Measurements from ENCODE around the gene INAFM2. TPM values are rescaled to one million over a fixed set of nuclear protein-coding genes. Genes with fewer than 3 reads are reported as not detected.

The INAFM2 gene
- polyA plus RNA-seq, 3 donors: 5.1 to 19.6 (median 8.3) TPM

GRCh38 chr15:40349163-40349562, 25.7 kb downstream of the INAFM2 start:
- Histone ChIP-seq H2AFZ (ENCODE audit: insufficient read depth, low read depth, low read length, poor library complexity, severe bottlenecking) (no peak overlapping the region), H3K79me2 (ENCODE audit: insufficient read depth, low read length) (no peaks in the 10 kb centered on the region), H3K9me3 (replicated peaks in 1 of 2; ENCODE audit: control insufficient read depth in 1 of 2, insufficient read depth in 1 of 2, low read length in 2 of 2) (no peaks in the 10 kb centered on the region), H3K9ac (ENCODE audit: insufficient read depth, low read length, poor library complexity, severe bottlenecking) (no peak overlapping the region), H3K27me3 (ENCODE audit: control insufficient read depth in 2 of 2, insufficient read depth in 2 of 2, low read length in 2 of 2) (no peaks in the 10 kb centered on the region), H3K4me2 (replicated peaks; ENCODE audit: extremely low read depth, low read length, poor library complexity, severe bottlenecking) (no peak overlapping the region), H3K27ac (ENCODE audit: low read depth in 1 of 2, low read length in 2 of 2) (no peak overlapping the region), H4K20me1 (ENCODE audit: insufficient read depth, low read length) (no peaks in the 10 kb centered on the region), H3K4me1 (ENCODE audit: control insufficient read depth in 1 of 2, insufficient read depth in 2 of 2, low read length in 2 of 2) (peaks cover 0 to 9% of the 10 kb centered on the region in 2 donors), H3K36me3 (replicated peaks in 1 of 2; ENCODE audit: control insufficient read depth in 1 of 2, insufficient read depth in 2 of 2, low read length in 2 of 2) (no peaks in the 10 kb centered on the region), H3K4me3 (replicated peaks in 1 of 3; ENCODE audit: low read depth in 2 of 3, low read length in 3 of 3) (no peak overlapping the region)
- 100% methylated on average over 3 of the region's 5 CpGs for WGBS (ENCODE audit: insufficient coverage)
- Mint-ChIP-seq H3K9me3 (peaks cover 0 to 5% (median 0%) of the 10 kb centered on the region in 7 donors), H3K4me3 (no peak overlapping the region), H3K27me3 (ENCODE audit: low read depth in 3 of 3) (peaks cover 0 to 9% (median 6%) of the 10 kb centered on the region in 3 donors), H3K27ac (no peak overlapping the region), H3K36me3 (no peaks in the 10 kb centered on the region), H3K4me1 (peaks cover 5% of the 10 kb centered on the region)
- DNase-seq: no peak
- no peak for TF ChIP-seq CTCF (IDR thresholded peaks at IDR 0.05)
- intact Hi-C loops (cut with micrococcal nuclease): no loop called here

GRCh38 chr15:40352281-40352901, 28.9 kb downstream of the INAFM2 start:
- Histone ChIP-seq H2AFZ (ENCODE audit: insufficient read depth, low read depth, low read length, poor library complexity, severe bottlenecking) (no peak overlapping the region), H4K20me1 (ENCODE audit: insufficient read depth, low read length) (no peaks in the 10 kb centered on the region), H3K4me3 (replicated peaks in 1 of 3; ENCODE audit: low read depth in 2 of 3, low read length in 3 of 3) (no peak overlapping the region), H3K79me2 (ENCODE audit: insufficient read depth, low read length) (no peaks in the 10 kb centered on the region), H3K27me3 (ENCODE audit: control insufficient read depth in 2 of 2, insufficient read depth in 2 of 2, low read length in 2 of 2) (no peaks in the 10 kb centered on the region), H3K27ac (ENCODE audit: low read depth in 1 of 2, low read length in 2 of 2) (no peak overlapping the region), H3K4me1 (ENCODE audit: control insufficient read depth in 1 of 2, insufficient read depth in 2 of 2, low read length in 2 of 2) (peaks cover under 1 to 2% of the 10 kb centered on the region in 2 donors), H3K9me3 (replicated peaks in 1 of 2; ENCODE audit: control insufficient read depth in 1 of 2, insufficient read depth in 1 of 2, low read length in 2 of 2) (no peaks in the 10 kb centered on the region), H3K9ac (ENCODE audit: insufficient read depth, low read length, poor library complexity, severe bottlenecking) (no peak overlapping the region), H3K36me3 (replicated peaks in 1 of 2; ENCODE audit: control insufficient read depth in 1 of 2, insufficient read depth in 2 of 2, low read length in 2 of 2) (no peaks in the 10 kb centered on the region), H3K4me2 (replicated peaks; ENCODE audit: extremely low read depth, low read length, poor library complexity, severe bottlenecking) (no peak overlapping the region)
- H3K27me3 Mint-ChIP-seq (ENCODE audit: low read depth in 3 of 3): peaks cover 9 to 11% (median 11%) of the 10 kb centered on the region in 3 donors
- 76% methylated on average over 4 of the region's 7 CpGs for WGBS (ENCODE audit: insufficient coverage)
- intact Hi-C loops (cut with micrococcal nuclease): no loop called here
- no peak for TF ChIP-seq CTCF (IDR thresholded peaks at IDR 0.05)
- H3K9me3 Mint-ChIP-seq: peaks cover 0 to under 1% (median 0%) of the 10 kb centered on the region in 7 donors
- DNase-seq: no peak
- H3K4me1 Mint-ChIP-seq: peaks cover 4% of the 10 kb centered on the region
- no peak overlapping the region for H3K4me3 Mint-ChIP-seq
- peaks cover 0 to 2% of the 10 kb centered on the region in 2 donors for H3K36me3 Mint-ChIP-seq
- no peak overlapping the region for H3K27ac Mint-ChIP-seq

All from CD14-positive monocyte (primary cell).